Activated naive CD8-positive, alpha-beta T cell treated with anti-CD3 and anti-CD28 coated beads for 36 hours (primary cell): ENCODE data around the gene KCNE4. TPM values are rescaled to one million over a fixed set of nuclear protein-coding genes. Genes with fewer than 3 reads are reported as not detected.

Experiments
- DNase-seq: peaks from one replicate; pipeline ENCODE4 v3.0.0; 2021
- H3K27ac Mint-ChIP-seq: one replicate; pipeline ENCODE4 v1.8.0; 2022; ENCODE audit warnings: mild to moderate bottlenecking, moderate library complexity, mixed read lengths
- H3K27me3 Mint-ChIP-seq: one replicate; pipeline ENCODE4 v1.8.0; 2022; ENCODE audit warnings: mild to moderate bottlenecking, mixed read lengths
- H3K36me3 Mint-ChIP-seq: one replicate; pipeline ENCODE4 v1.8.0; 2021; ENCODE audit warnings: mild to moderate bottlenecking, mixed read lengths
- H3K4me1 Mint-ChIP-seq: one replicate; pipeline ENCODE4 v1.8.0; 2021; ENCODE audit warnings: mixed read lengths
- H3K4me3 Mint-ChIP-seq: one replicate; pipeline ENCODE4 v1.8.0; 2022; ENCODE audit warnings: mild to moderate bottlenecking, moderate library complexity, mixed read lengths
- H3K9me3 Mint-ChIP-seq: one replicate; pipeline ENCODE4 v1.8.0; 2022; ENCODE audit warnings: mixed read lengths
- total RNA-seq, 2 experiments: library from RNA; stranded (reverse); gene quantifications; one replicate each; pipeline ENCODE4 v1.2.3, GENCODE V29; 2021

KCNE4 gene, protein sequence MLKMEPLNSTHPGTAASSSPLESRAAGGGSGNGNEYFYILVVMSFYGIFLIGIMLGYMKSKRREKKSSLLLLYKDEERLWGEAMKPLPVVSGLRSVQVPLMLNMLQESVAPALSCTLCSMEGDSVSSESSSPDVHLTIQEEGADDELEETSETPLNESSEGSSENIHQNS
- not detected for total RNA-seq

- H3K4me1 Mint-ChIP-seq, result peaks cover 3% of the 10 kb centered on the region
- DNase-seq, result no peak
These were observed at the start of gene KCNE4 for GRCh38 chr2:223051693-223052289. Gene KCNE4, plus strand, starts transcription at chr2:223052190. Its CDS starts 641 bp downstream, at chr2:223052831.

GRCh38 chr2:223003191-223003590 is 48.8 kb upstream of the KCNE4 start:
- Mint-ChIP-seq H3K9me3 (no peaks in the 10 kb centered on the region), H3K4me1 (no peaks in the 10 kb centered on the region), H3K36me3 (no peaks in the 10 kb centered on the region), H3K27me3 (peaks cover 21% of the 10 kb centered on the region), H3K27ac (no peak overlapping the region), H3K4me3 (no peak overlapping the region)
- no peak for DNase-seq

More at GRCh38 chr2:223051693-223052289, at the start of gene KCNE4:
- Mint-ChIP-seq H3K4me3 (no peak within 1 kb of the TSS), H3K9me3 (no peaks in the 10 kb centered on the region), H3K36me3 (no peaks in the 10 kb centered on the region), H3K27ac (no peak within 1 kb of the TSS), H3K27me3 (peaks cover 20% of the 10 kb centered on the region)

DNA sequence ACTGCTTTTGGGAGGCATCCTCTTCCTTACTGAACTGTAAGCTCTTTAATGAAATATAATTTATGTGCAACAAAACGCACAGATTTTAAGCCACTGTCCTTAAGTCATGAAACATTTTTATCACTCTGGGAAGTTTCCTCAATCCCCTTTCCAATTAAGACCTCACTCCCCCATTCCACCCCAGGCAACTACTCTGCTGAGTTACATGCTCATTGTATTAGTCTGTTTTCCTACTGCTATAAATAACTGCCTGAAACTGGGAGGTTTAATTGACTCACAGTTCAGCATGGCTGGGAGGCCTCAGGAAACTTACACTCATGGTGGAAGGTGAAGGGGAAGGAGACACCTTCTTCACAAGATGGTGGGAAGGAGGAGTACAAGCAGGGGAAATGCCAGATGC is 46.5 kb upstream of the KCNE4 start:
- peaks cover 10% of the 10 kb centered on the region for H3K27me3 Mint-ChIP-seq
- no peak overlapping the region for H3K4me3 Mint-ChIP-seq
- H3K36me3 Mint-ChIP-seq, result no peaks in the 10 kb centered on the region
- H3K9me3 Mint-ChIP-seq, result no peaks in the 10 kb centered on the region
- no peak for DNase-seq
- H3K4me1 Mint-ChIP-seq, result no peaks in the 10 kb centered on the region
- no peak overlapping the region for H3K27ac Mint-ChIP-seq

- H3K27ac Mint-ChIP-seq, result no peak overlapping the region
- no peak overlapping the region for H3K4me3 Mint-ChIP-seq
These were observed 44.5 kb upstream of the KCNE4 start for GRCh38 chr2:223007531-223007930.

DNA sequence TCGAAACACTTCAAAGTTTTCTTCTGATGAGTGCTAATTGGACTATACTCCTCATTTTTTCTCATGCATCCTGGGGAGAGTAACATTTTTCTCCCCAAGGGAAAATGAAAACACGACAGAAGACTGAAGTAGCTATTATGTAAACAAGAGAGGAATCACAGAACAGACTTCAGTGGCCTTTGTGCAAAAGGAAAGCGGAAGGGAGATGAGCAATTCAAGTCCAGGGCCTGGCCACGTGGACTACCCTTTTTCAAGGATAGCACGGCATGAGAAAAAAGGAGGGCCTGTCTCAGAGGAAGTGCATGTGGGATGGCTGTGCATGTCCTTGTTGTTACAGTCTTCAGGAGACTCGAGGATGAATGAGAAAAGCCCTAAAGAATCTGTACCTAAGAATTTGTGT is 43.8 kb upstream of the KCNE4 start:
- Mint-ChIP-seq H3K4me3 (no peak overlapping the region), H3K27me3 (peaks cover 11% of the 10 kb centered on the region), H3K36me3 (no peaks in the 10 kb centered on the region), H3K4me1 (no peaks in the 10 kb centered on the region), H3K27ac (no peak overlapping the region), H3K9me3 (no peaks in the 10 kb centered on the region)
- no peak for DNase-seq

More at GRCh38 chr2:223007531-223007930, 44.5 kb upstream of the KCNE4 start:
- Mint-ChIP-seq H3K4me1 (no peaks in the 10 kb centered on the region), H3K36me3 (no peaks in the 10 kb centered on the region), H3K9me3 (no peaks in the 10 kb centered on the region), H3K27me3 (peaks cover 12% of the 10 kb centered on the region)
- DNase-seq, result no peak

DNA sequence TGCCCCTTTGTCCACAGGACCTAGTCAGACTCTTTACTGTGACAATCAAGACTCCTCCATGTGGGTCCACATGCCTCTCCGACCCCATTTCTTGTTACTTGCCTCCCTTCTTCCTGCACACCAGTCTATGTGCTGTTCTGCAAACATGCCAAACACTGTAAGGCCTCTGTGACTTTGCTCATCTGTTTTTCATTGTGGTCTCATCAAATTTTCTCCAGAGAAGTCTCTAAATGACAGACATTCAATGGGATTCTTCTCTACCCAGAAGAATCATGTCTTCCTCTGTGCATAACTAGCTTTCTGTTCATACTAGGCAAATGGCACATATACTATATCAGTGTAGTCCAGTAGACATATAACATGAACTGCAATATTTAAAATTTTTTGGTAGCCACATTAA is 43.0 kb upstream of the KCNE4 start:
- Mint-ChIP-seq H3K27me3 (peaks cover 8% of the 10 kb centered on the region), H3K36me3 (no peaks in the 10 kb centered on the region), H3K4me3 (no peak overlapping the region), H3K27ac (no peak overlapping the region), H3K9me3 (no peaks in the 10 kb centered on the region), H3K4me1 (no peaks in the 10 kb centered on the region)
- no peak for DNase-seq

DNA sequence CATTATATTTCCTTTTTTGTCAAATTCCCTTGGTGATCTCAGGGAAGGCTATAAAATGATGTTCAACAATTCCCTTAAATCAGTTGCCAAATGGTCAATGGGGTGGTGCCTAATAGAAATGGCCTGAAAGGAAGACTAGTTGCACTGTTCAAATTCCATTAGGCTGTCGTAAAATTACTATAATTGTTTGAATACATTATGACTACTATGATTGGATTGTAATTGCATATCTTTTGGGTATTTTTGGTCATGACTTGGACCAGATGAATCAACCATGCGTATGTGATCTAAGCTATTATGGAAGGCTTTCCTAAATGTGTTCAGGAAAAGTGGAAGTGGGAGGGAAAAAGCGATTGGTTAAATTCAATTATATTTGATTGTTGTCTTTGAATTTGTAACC is 41.3 kb upstream of the KCNE4 start:
- no peak for DNase-seq
- Mint-ChIP-seq H3K9me3 (no peaks in the 10 kb centered on the region), H3K27me3 (peaks cover 8% of the 10 kb centered on the region), H3K36me3 (no peaks in the 10 kb centered on the region), H3K27ac (no peak overlapping the region), H3K4me3 (no peak overlapping the region), H3K4me1 (no peaks in the 10 kb centered on the region)

- no peak overlapping the region for H3K4me3 Mint-ChIP-seq
- H3K9me3 Mint-ChIP-seq, result no peaks in the 10 kb centered on the region
- no peaks in the 10 kb centered on the region for H3K36me3 Mint-ChIP-seq
- peaks cover 5% of the 10 kb centered on the region for H3K27me3 Mint-ChIP-seq
- H3K27ac Mint-ChIP-seq, result no peak overlapping the region
- H3K4me1 Mint-ChIP-seq, result no peaks in the 10 kb centered on the region
- no peak for DNase-seq
These were observed 39.7 kb upstream of the KCNE4 start for GRCh38 chr2:223012291-223012690.

- H3K27ac Mint-ChIP-seq, result no peak overlapping the region
- H3K4me3 Mint-ChIP-seq, result no peak overlapping the region
- no peaks in the 10 kb centered on the region for H3K4me1 Mint-ChIP-seq
- no peaks in the 10 kb centered on the region for H3K9me3 Mint-ChIP-seq
- DNase-seq, result no peak
- peaks cover 3% of the 10 kb centered on the region for H3K27me3 Mint-ChIP-seq
- no peaks in the 10 kb centered on the region for H3K36me3 Mint-ChIP-seq
These were observed 32.5 kb upstream of the KCNE4 start for GRCh38 chr2:223019390-223019930.

GRCh38 chr2:223019987-223020717 is 31.8 kb upstream of the KCNE4 start:
- Mint-ChIP-seq H3K36me3 (no peaks in the 10 kb centered on the region), H3K27me3 (peaks cover 3% of the 10 kb centered on the region), H3K27ac (no peak overlapping the region), H3K4me1 (no peaks in the 10 kb centered on the region), H3K4me3 (no peak overlapping the region), H3K9me3 (no peaks in the 10 kb centered on the region)
- DNase-seq, result no peak

DNA sequence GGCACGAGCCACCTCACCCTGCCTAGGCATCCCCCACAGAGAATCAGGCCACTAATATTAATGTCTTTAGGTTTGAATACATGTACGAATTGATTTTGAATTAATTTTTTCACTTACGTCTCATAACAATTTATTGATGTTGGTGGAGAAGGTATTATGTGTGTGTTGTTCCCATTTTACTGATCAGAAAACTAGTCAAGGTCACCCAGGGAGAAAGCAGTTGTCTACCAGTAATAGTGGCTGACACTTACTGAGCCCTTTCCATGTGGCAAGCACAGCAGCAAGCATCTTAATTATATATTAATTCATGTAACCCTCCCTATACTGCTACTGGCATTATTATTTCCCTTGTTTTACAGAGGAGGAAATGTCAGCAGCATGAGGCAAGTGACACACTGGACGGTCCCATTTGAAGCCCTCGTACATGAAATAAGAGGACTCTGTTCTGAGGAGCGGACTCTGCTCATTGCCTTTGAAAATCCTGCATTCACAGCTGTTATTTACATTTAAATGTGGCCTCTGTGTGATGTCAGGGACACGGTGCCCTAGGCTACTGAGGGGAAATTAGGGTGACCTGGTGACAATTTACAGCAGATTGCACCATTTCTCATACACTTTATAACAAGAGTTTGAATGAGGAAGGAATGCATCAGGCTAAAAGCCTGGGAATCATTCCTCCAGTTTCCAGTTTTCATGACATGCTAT is 30.9 kb upstream of the KCNE4 start:
- Mint-ChIP-seq H3K27me3 (peaks cover 3% of the 10 kb centered on the region), H3K9me3 (no peaks in the 10 kb centered on the region), H3K4me1 (no peaks in the 10 kb centered on the region), H3K36me3 (no peaks in the 10 kb centered on the region), H3K4me3 (no peak overlapping the region), H3K27ac (no peak overlapping the region)
- DNase-seq, result no peak

DNA sequence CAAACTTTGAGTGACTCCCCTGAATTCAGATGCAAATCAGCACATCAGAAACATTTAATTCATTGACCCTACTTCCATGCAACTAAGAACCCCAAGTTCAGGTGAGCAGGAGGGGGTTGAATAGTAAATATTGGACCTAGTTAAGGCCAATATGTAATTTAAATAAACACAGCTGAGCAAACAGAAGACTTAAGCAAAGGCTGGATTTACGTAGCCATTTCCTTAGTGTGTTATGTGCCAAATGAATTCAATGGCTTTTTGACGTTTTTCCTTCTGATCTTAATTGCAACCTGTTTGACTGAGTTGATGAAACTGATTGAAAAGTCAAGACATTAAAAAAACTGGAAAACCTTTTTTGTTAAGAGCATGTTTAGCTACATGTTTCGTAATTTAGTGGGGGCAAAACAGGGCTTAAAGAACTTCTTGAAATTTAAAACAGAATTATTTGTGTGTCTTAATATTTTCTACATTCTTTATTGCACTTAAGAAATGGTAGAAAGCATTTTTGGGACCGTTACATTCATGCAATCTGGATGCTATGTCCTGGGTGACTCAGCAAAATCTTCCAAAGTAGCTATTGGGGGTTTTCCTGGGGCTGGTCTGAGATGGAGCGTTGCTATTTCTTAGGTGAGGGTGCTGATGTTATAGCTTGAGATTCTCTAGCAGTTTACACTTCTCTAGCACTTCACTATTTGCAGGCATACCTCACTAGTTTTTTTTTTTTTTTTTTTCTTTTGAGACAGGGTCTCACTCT is 25.5 kb upstream of the KCNE4 start:
- Mint-ChIP-seq H3K27me3 (peaks cover 4% of the 10 kb centered on the region), H3K4me1 (no peaks in the 10 kb centered on the region), H3K9me3 (no peaks in the 10 kb centered on the region), H3K36me3 (no peaks in the 10 kb centered on the region), H3K27ac (no peak overlapping the region), H3K4me3 (no peak overlapping the region)
- no peak for DNase-seq

GRCh38 chr2:223027442-223027841 is 24.5 kb upstream of the KCNE4 start:
- Mint-ChIP-seq H3K27me3 (peaks cover 4% of the 10 kb centered on the region), H3K4me1 (no peaks in the 10 kb centered on the region), H3K4me3 (no peak overlapping the region), H3K36me3 (no peaks in the 10 kb centered on the region), H3K9me3 (peaks cover 8% of the 10 kb centered on the region), H3K27ac (no peak overlapping the region)
- no peak for DNase-seq

GRCh38 chr2:223029287-223029686 is 22.7 kb upstream of the KCNE4 start:
- Mint-ChIP-seq H3K27me3 (peaks cover 4% of the 10 kb centered on the region), H3K4me3 (no peak overlapping the region), H3K27ac (no peak overlapping the region), H3K36me3 (no peaks in the 10 kb centered on the region), H3K9me3 (peaks cover 10% of the 10 kb centered on the region), H3K4me1 (no peaks in the 10 kb centered on the region)
- no peak for DNase-seq
